Upper lobe of right lung (tissue), 1 donor: Measurements from ENCODE around the gene CNPPD1. TPM values are rescaled to one million over a fixed set of nuclear protein-coding genes. Genes with fewer than 3 reads are reported as not detected.
A peak's percentile ranks its signal among the peaks of the same experiment; 100 is the strongest.

Source experiments
- ATAC-seq: fragments of 200-7000 bp; cut with Tn5 transposase; one replicate; pipeline ENCODE4 v1.9.1; 2020; ENCODE audit warnings: mild to moderate bottlenecking, moderate library complexity
- DNase-seq: peaks from one replicate; pipeline ENCODE4 v3.0.0-alpha.2; 2020
- H3K27ac ChIP-seq: fragments of 200-600 bp; one replicate; pipeline ENCODE4 v1.8.0; 2022
- H3K27me3 ChIP-seq: fragments of 200-600 bp; one replicate; pipeline ENCODE4 v1.8.0; 2022; ENCODE audit warnings: mild to moderate bottlenecking
- H3K36me3 ChIP-seq: fragments of 200-600 bp; one replicate; pipeline ENCODE4 v1.8.0; 2022
- H3K4me1 ChIP-seq: fragments of 200-600 bp; one replicate; pipeline ENCODE4 v1.8.0; 2022
- H3K4me3 ChIP-seq: fragments of 200-600 bp; one replicate; pipeline ENCODE4 v1.8.0; 2022; ENCODE audit warnings: mild to moderate bottlenecking
- H3K9me3 ChIP-seq: fragments of 200-600 bp; one replicate; pipeline ENCODE4 v1.8.0; 2022
- CTCF ChIP-seq: fragments of 200-600 bp; IDR thresholded peaks from one replicate; pipeline ENCODE4 v1.8.0; 2022; ENCODE audit warnings: antibody characterized with exemption
- intact Hi-C: fragments of 100-400 bp; cut with DNase I; formaldehyde crosslinking; loops from one replicate; pipeline ENCODE4 v1.11.0; 2022
- total RNA-seq: library from RNA; stranded (reverse); fragmentation: NEBNext Ultra II Directional; extraction: Animal tissue kit (Norgen Biotek cat#: 25700); gene quantifications from one replicate; pipeline ENCODE4 v1.2.1, GENCODE V29; 2021
- donor health status: DM: no; HTN: yes; CAD: no; lungs with severe emphysema.

Gene CNPPD1
- total RNA-seq, 1 donor from 2014 or later: 64.0 TPM

DNA sequence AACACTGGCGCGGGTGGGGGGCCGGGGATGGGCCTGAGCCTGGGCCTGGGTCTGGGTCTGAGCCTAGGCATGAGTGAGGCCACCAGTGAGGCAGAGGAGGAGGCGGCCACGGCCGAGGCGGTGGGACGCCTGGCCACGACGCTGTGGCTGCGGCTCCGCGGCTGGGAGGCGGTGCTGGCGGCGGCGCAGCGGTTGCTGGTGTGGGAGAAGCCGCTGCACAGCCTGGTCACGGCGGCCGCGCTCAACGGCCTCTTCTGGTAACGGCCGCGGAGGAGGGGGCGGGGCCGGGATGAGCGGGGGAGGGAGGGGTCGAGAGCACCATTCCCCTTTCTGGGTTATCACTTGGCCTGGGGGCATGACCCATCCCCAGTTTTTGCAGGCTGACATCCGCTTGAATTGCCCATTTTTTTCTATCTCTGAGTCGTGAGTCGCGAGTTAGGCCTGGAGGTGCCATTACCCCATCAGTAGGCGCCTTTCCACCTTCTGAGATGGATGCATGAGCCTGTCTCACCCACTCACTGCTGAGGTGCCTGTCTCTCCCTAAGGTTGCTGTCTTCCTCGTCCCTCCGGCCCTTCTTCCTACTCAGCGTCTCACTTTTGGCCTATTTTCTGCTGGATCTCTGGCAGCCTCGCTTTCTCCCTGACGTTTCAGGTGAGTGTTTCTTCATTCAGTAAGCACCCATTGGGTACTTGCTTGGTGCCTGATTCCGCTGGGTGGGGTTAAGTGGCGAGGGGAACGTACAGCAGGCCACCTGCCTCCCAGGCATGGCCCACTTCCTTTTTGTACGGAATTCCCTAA is 1.9 kb upstream of the CNPPD1 start:
- Histone ChIP-seq H3K4me1 (peaks cover 28% of the 10 kb centered on the region), H3K27me3 (no peaks in the 10 kb centered on the region), H3K36me3 (peaks cover 66% of the 10 kb centered on the region), H3K27ac (peak overlapping the region; percentile 98), H3K4me3 (peak overlapping the region; percentile 73), H3K9me3 (no peaks in the 10 kb centered on the region)
- ATAC-seq (peak; percentile 6), DNase-seq (no peak)
- intact Hi-C loops: loop anchor here (10.0 kb wide), 1 partner anchor 46 kb away; the partner anchor contains the start of genes ANKZF1 and ATG9A
- no peak for TF ChIP-seq CTCF

- intact Hi-C loops: loop anchor here (10.0 kb wide), 1 partner anchor 47 kb away; the partner anchor contains the start of genes ANKZF1 and ATG9A
- ATAC-seq (peak; percentile 82), DNase-seq (peak; percentile 92)
- Histone ChIP-seq H3K27ac (peak within 1 kb of the TSS; percentile 98), H3K9me3 (no peaks in the 10 kb centered on the region), H3K4me3 (peak within 1 kb of the TSS; percentile 73), H3K4me1 (peaks cover 28% of the 10 kb centered on the region), H3K27me3 (no peaks in the 10 kb centered on the region), H3K36me3 (peaks cover 66% of the 10 kb centered on the region)
- TF ChIP-seq CTCF: peak; percentile 32
Measured at GRCh38 chr2:219177552-219178376, 1.0 kb upstream of the CNPPD1 start, which contains the start of gene RETREG2. Gene RETREG2, plus strand, starts transcription at chr2:219178275. Its CDS starts 78 bp downstream, at chr2:219178353.

- DNase-seq (peak; percentile 79), ATAC-seq (peak; percentile 49)
- Histone ChIP-seq H3K27ac (peak overlapping the region; percentile 98), H3K4me3 (peak overlapping the region; percentile 73), H3K4me1 (peaks cover 32% of the 10 kb centered on the region), H3K9me3 (no peaks in the 10 kb centered on the region), H3K36me3 (peaks cover 59% of the 10 kb centered on the region), H3K27me3 (no peaks in the 10 kb centered on the region)
- TF ChIP-seq CTCF: peak; percentile 5
- intact Hi-C loops: loop anchor here (10.0 kb wide), 1 partner anchor 49 kb away; the partner anchor contains the start of genes ANKZF1 and ATG9A
Measured at GRCh38 chr2:219175928-219176817, 552 bp downstream of the CNPPD1 start.

DNA sequence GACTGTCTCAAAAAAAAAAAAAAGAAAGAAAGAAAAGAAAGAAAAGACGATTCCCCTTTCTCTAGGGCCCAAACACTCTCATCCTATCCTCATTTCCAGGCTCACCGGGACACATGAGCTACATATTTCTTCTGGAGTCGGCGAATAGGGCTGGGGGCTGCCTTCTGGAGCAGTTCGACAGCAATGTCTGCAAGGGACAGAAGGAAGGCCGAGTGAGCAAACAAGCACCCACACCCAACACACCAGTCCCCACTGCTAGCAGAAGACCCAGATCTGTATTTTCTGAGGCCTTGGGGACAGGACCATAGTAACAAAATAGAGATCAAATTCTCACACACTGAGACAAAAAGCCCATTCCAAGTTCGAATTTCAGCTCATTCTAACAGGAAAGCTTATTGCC is 1.2 kb downstream of the CNPPD1 start:
- H3K4me1 ChIP-seq: peaks cover 38% of the 10 kb centered on the region
- H3K4me3 ChIP-seq: peak overlapping the region; percentile 73
- peak overlapping the region; percentile 98 for H3K27ac ChIP-seq
- H3K9me3 ChIP-seq: no peaks in the 10 kb centered on the region
- no peak for ATAC-seq
- H3K27me3 ChIP-seq: no peaks in the 10 kb centered on the region
- peaks cover 52% of the 10 kb centered on the region for H3K36me3 ChIP-seq
- DNase-seq: no peak
- intact Hi-C loops: loop anchor here (10.0 kb wide), 1 partner anchor 49 kb away; the partner anchor contains the start of genes ANKZF1 and ATG9A
- TF ChIP-seq CTCF: no peak

GRCh38 chr2:219174801-219175200 is 1.9 kb downstream of the CNPPD1 start:
- Histone ChIP-seq H3K27ac (no peak overlapping the region), H3K36me3 (peaks cover 45% of the 10 kb centered on the region), H3K27me3 (no peaks in the 10 kb centered on the region), H3K9me3 (no peaks in the 10 kb centered on the region), H3K4me1 (peaks cover 37% of the 10 kb centered on the region), H3K4me3 (no peak overlapping the region)
- ATAC-seq: no peak
- no peak for TF ChIP-seq CTCF
- intact Hi-C loops: loop anchor here (10.0 kb wide), 1 partner anchor 50 kb away; the partner anchor contains the start of genes ANKZF1 and ATG9A
- DNase-seq: no peak
